ENCODE data around the gene XDH.
A peak's percentile ranks its signal among the peaks of the same experiment; 100 is the strongest.

XDH gene

DNA sequence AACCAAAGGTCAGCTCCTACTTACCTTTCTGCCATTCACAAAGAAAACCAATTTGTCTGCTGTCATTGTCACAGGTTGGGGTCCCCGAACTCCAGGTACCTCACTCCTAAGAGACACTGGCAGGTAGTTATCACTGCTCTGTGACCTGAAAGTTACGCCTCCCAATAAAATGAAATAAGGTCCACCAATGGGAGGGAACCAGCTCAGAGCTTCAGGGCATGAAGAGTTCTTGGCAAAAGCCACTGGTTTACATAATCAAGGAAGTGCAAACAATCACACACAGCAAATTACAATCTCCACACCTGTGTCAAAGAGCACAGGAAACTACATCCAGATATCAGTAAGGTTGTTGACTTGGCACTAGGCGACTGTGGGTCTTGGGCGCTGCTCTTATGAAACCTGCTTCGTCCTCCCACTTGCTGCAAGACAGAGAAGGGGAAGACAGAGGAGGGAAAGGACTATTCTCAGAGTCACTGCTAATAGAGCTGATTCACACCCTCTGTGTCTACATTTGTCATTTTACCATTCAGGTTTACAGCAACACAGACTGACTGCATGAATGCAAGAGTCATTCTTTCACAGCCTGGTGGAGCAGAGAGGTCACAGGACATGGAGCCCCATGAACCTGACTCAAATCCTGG lies at the start of gene XDH:
Gene XDH, minus strand, starts transcription at position 142 of the 641 bp plus-strand sequence. Its CDS starts 76 bp downstream, at position 66.
- Histone ChIP-seq H3K9ac (ENCODE audit: low read length) (no peak within 1 kb of the TSS), H3K27me3 (replicated peaks; ENCODE audit: control insufficient read depth, insufficient read depth, low read length) (no peaks in the 10 kb centered on the region), H3K9me3 (ENCODE audit: control insufficient read depth, low read length) (peaks cover 17% of the 10 kb centered on the region), H3K4me3 (ENCODE audit: low read length) (no peak within 1 kb of the TSS), H3K36me3 (ENCODE audit: control insufficient read depth, insufficient read depth, low read length, severe bottlenecking) (no peaks in the 10 kb centered on the region), H3K4me1 (ENCODE audit: control insufficient read depth, insufficient read depth, low read length) (peaks cover 20% of the 10 kb centered on the region)
- DNase-seq (ENCODE audit: low read depth) = no peak

DNA sequence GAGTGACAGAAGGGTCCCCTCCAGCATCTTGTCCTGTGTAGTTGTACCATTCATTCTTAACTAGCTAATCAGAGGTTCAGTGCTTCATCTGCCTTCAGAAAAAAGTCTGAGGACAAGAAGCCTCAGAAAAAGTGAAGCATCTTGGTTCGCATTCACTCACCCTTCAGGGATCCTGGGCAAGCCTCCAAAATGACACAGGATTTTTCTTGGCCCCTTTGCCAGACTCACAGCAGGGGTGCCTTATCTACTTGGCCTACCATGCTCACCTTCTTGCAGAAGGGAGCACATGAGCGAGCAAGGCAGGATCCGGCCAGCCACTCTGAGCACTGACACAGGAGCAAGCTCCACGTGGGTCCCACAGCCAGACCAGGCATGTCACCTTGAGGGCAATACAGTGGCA lies 43.1 kb upstream of the XDH start:
- H3K9me3 ChIP-seq (ENCODE audit: control insufficient read depth, low read length) = peaks cover 53% of the 10 kb centered on the region
- H3K9ac ChIP-seq (ENCODE audit: low read length) = no peak overlapping the region
- H3K4me1 ChIP-seq (ENCODE audit: control insufficient read depth, insufficient read depth, low read length) = no peaks in the 10 kb centered on the region
- no peak for DNase-seq (ENCODE audit: low read depth)
- no peak overlapping the region for H3K4me3 ChIP-seq (ENCODE audit: low read length)
- no peaks in the 10 kb centered on the region for H3K27me3 ChIP-seq (replicated peaks; ENCODE audit: control insufficient read depth, insufficient read depth, low read length)
- H3K36me3 ChIP-seq (ENCODE audit: control insufficient read depth, insufficient read depth, low read length, severe bottlenecking) = no peaks in the 10 kb centered on the region

DNA sequence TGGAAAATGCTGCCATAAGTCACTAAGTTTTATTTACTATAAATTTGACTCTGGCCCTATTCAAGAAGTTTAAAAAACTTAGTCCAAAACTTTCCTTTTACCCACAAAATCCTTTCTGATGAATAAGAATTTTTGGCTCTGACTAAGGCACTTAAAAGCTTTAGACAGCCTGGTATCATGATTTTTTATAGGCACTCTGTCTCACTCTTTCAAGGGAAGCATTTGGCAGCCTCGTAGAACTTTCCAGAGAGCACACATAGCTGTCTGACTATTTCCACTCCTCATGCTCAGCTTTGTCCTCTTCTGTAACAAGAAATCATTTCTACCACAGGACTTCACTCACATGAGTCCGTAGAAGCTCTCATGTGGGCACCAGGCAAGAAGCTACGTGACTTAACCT lies 32.3 kb upstream of the XDH start:
- Histone ChIP-seq H3K9ac (ENCODE audit: low read length) (no peak overlapping the region), H3K4me3 (ENCODE audit: low read length) (no peak overlapping the region), H3K27me3 (replicated peaks; ENCODE audit: control insufficient read depth, insufficient read depth, low read length) (no peaks in the 10 kb centered on the region), H3K9me3 (ENCODE audit: control insufficient read depth, low read length) (peaks cover 2% of the 10 kb centered on the region), H3K4me1 (ENCODE audit: control insufficient read depth, insufficient read depth, low read length) (peaks cover 14% of the 10 kb centered on the region), H3K36me3 (ENCODE audit: control insufficient read depth, insufficient read depth, low read length, severe bottlenecking) (no peaks in the 10 kb centered on the region)
- DNase-seq (ENCODE audit: low read depth) = peak; percentile 56

DNA sequence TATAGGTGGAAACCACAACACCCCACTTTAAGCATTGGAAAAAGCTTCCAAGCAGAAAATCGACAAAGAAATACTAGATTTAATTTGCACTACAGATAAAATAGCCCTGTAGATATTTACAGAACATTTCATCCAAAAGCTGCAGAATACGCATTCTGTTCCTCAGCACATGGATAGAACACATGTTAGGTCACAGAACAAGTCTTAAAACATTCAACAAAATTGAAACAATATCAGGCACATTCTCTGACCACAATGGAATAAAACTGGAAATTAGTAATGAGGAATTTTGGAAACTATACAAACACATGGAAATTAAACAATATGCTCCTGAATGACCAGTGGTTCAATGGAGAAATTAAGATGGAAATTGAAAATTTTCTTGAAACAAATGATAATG lies 27.8 kb upstream of the XDH start:
- DNase-seq (ENCODE audit: low read depth) = no peak
- H3K36me3 ChIP-seq (ENCODE audit: control insufficient read depth, insufficient read depth, low read length, severe bottlenecking) = no peaks in the 10 kb centered on the region
- H3K4me1 ChIP-seq (ENCODE audit: control insufficient read depth, insufficient read depth, low read length) = peaks cover 16% of the 10 kb centered on the region
- no peak overlapping the region for H3K9ac ChIP-seq (ENCODE audit: low read length)
- H3K27me3 ChIP-seq (replicated peaks; ENCODE audit: control insufficient read depth, insufficient read depth, low read length) = no peaks in the 10 kb centered on the region
- no peaks in the 10 kb centered on the region for H3K9me3 ChIP-seq (ENCODE audit: control insufficient read depth, low read length)
- H3K4me3 ChIP-seq (ENCODE audit: low read length) = no peak overlapping the region

GRCh38 chr2:31440764-31441163 lies 26.2 kb upstream of the XDH start:
- Histone ChIP-seq H3K9ac (ENCODE audit: low read length) (no peak overlapping the region), H3K9me3 (ENCODE audit: control insufficient read depth, low read length) (no peaks in the 10 kb centered on the region), H3K4me3 (ENCODE audit: low read length) (no peak overlapping the region), H3K27me3 (replicated peaks; ENCODE audit: control insufficient read depth, insufficient read depth, low read length) (no peaks in the 10 kb centered on the region), H3K4me1 (ENCODE audit: control insufficient read depth, insufficient read depth, low read length) (peaks cover 6% of the 10 kb centered on the region), H3K36me3 (ENCODE audit: control insufficient read depth, insufficient read depth, low read length, severe bottlenecking) (no peaks in the 10 kb centered on the region)
- peak; percentile 18 for DNase-seq (ENCODE audit: low read depth)

DNA sequence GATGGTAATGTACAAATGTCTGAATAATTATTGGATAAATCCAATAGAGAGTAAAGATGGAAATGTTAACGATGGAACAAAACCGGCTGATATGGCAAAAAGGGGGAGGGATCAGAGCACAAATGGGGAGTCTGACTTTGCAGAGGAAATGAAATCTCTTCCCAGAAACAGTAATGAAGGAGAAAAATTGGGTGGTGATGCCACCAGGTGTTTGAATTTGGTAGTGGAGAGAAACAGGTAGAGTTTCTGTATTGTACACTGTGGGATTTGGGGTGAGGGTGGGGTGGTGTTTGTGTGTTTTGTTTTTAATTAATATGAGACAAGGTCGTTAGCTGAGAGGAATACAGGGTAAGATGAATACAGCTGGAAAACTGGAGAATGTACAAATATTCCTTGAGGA lies 20.4 kb upstream of the XDH start:
- Histone ChIP-seq H3K4me3 (ENCODE audit: low read length) (no peak overlapping the region), H3K9ac (ENCODE audit: low read length) (no peak overlapping the region), H3K27me3 (replicated peaks; ENCODE audit: control insufficient read depth, insufficient read depth, low read length) (no peaks in the 10 kb centered on the region), H3K4me1 (ENCODE audit: control insufficient read depth, insufficient read depth, low read length) (no peaks in the 10 kb centered on the region), H3K36me3 (ENCODE audit: control insufficient read depth, insufficient read depth, low read length, severe bottlenecking) (no peaks in the 10 kb centered on the region), H3K9me3 (ENCODE audit: control insufficient read depth, low read length) (no peaks in the 10 kb centered on the region)
- no peak for DNase-seq (ENCODE audit: low read depth)

DNA sequence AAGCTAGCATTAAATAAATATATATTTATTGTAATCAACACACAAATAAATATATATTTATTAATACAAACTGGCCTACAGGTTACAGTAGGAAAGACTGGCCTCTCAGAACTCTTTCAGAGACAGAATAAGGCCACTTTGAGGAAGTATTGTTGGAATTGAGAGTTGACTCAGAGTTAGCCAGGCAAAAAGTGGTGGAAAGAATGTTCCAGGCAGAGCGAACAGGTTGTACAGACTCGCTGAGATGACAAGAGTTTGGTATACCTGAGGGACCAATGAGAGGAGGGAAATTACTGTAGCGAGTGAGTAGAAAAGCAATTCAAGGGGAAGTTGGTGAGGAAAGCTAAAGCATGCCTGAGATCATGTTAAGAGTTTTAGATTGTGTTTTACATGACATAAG lies 19.0 kb upstream of the XDH start:
- no peaks in the 10 kb centered on the region for H3K9me3 ChIP-seq (ENCODE audit: control insufficient read depth, low read length)
- no peaks in the 10 kb centered on the region for H3K36me3 ChIP-seq (ENCODE audit: control insufficient read depth, insufficient read depth, low read length, severe bottlenecking)
- H3K4me3 ChIP-seq (ENCODE audit: low read length) = no peak overlapping the region
- no peak overlapping the region for H3K9ac ChIP-seq (ENCODE audit: low read length)
- H3K4me1 ChIP-seq (ENCODE audit: control insufficient read depth, insufficient read depth, low read length) = no peaks in the 10 kb centered on the region
- no peaks in the 10 kb centered on the region for H3K27me3 ChIP-seq (replicated peaks; ENCODE audit: control insufficient read depth, insufficient read depth, low read length)
- DNase-seq (ENCODE audit: low read depth) = no peak

GRCh38 chr2:31430439-31431165 lies 16.1 kb upstream of the XDH start:
- Histone ChIP-seq H3K9me3 (ENCODE audit: control insufficient read depth, low read length) (no peaks in the 10 kb centered on the region), H3K27me3 (replicated peaks; ENCODE audit: control insufficient read depth, insufficient read depth, low read length) (no peaks in the 10 kb centered on the region), H3K36me3 (ENCODE audit: control insufficient read depth, insufficient read depth, low read length, severe bottlenecking) (no peaks in the 10 kb centered on the region)

GRCh38 chr2:31429759-31430438 lies 15.4 kb upstream of the XDH start:
- no peak overlapping the region for H3K4me3 ChIP-seq (ENCODE audit: low read length)
- no peaks in the 10 kb centered on the region for H3K27me3 ChIP-seq (replicated peaks; ENCODE audit: control insufficient read depth, insufficient read depth, low read length)
- no peak for DNase-seq (ENCODE audit: low read depth)
- no peaks in the 10 kb centered on the region for H3K9me3 ChIP-seq (ENCODE audit: control insufficient read depth, low read length)
- no peak overlapping the region for H3K9ac ChIP-seq (ENCODE audit: low read length)
- peaks cover 9% of the 10 kb centered on the region for H3K4me1 ChIP-seq (ENCODE audit: control insufficient read depth, insufficient read depth, low read length)
- H3K36me3 ChIP-seq (ENCODE audit: control insufficient read depth, insufficient read depth, low read length, severe bottlenecking) = no peaks in the 10 kb centered on the region

More at GRCh38 chr2:31430439-31431165, 16.1 kb upstream of the XDH start:
- Histone ChIP-seq H3K9ac (ENCODE audit: low read length) (no peak overlapping the region), H3K4me3 (ENCODE audit: low read length) (no peak overlapping the region), H3K4me1 (ENCODE audit: control insufficient read depth, insufficient read depth, low read length) (peaks cover 9% of the 10 kb centered on the region)
- no peak for DNase-seq (ENCODE audit: low read depth)

- no peak overlapping the region for H3K4me3 ChIP-seq (ENCODE audit: low read length)
- H3K4me1 ChIP-seq (ENCODE audit: control insufficient read depth, insufficient read depth, low read length) = peaks cover 9% of the 10 kb centered on the region
- no peaks in the 10 kb centered on the region for H3K36me3 ChIP-seq (ENCODE audit: control insufficient read depth, insufficient read depth, low read length, severe bottlenecking)
- no peaks in the 10 kb centered on the region for H3K27me3 ChIP-seq (replicated peaks; ENCODE audit: control insufficient read depth, insufficient read depth, low read length)
- DNase-seq (ENCODE audit: low read depth) = no peak
- H3K9me3 ChIP-seq (ENCODE audit: control insufficient read depth, low read length) = no peaks in the 10 kb centered on the region
- H3K9ac ChIP-seq (ENCODE audit: low read length) = no peak overlapping the region
Observed at GRCh38 chr2:31429040-31429439, 14.5 kb upstream of the XDH start.

DNA sequence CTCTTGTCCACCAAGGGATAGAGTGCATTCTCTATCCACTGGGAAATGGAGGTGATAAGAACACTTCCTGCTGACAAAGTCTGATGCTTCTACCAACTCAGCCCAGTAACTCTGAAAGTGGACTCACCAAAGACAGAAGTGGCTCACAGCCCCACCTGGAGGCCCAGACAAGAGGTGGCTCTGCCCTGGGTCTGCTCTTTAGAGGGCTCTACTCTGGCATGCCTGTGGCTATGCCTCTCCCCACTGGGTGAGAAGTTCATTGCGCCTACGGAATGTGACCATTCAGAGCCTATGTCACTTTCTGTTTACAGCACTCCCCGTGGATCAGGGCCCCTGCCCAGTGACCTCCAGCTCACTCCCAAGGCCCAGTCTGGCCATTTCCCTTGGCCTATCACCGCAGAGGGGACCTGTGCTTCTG lies 13.5 kb upstream of the XDH start:
- no peak for DNase-seq (ENCODE audit: low read depth)

More for the DNA sequence above, 13.5 kb upstream of the XDH start:
- no peaks in the 10 kb centered on the region for H3K36me3 ChIP-seq (ENCODE audit: control insufficient read depth, insufficient read depth, low read length, severe bottlenecking)
- no peak overlapping the region for H3K4me3 ChIP-seq (ENCODE audit: low read length)
- peaks cover 9% of the 10 kb centered on the region for H3K4me1 ChIP-seq (ENCODE audit: control insufficient read depth, insufficient read depth, low read length)
- H3K27me3 ChIP-seq (replicated peaks; ENCODE audit: control insufficient read depth, insufficient read depth, low read length) = no peaks in the 10 kb centered on the region
- no peak overlapping the region for H3K9ac ChIP-seq (ENCODE audit: low read length)
- H3K9me3 ChIP-seq (ENCODE audit: control insufficient read depth, low read length) = no peaks in the 10 kb centered on the region
